ENCODE measurements around the gene SGTA. TPM values are rescaled to one million over a fixed set of nuclear protein-coding genes. Genes with fewer than 3 reads are reported as not detected.

The SGTA gene
- polyA plus RNA-seq, 4 donors, result 38.2 to 79.5 (median 69.7) TPM

DNA sequence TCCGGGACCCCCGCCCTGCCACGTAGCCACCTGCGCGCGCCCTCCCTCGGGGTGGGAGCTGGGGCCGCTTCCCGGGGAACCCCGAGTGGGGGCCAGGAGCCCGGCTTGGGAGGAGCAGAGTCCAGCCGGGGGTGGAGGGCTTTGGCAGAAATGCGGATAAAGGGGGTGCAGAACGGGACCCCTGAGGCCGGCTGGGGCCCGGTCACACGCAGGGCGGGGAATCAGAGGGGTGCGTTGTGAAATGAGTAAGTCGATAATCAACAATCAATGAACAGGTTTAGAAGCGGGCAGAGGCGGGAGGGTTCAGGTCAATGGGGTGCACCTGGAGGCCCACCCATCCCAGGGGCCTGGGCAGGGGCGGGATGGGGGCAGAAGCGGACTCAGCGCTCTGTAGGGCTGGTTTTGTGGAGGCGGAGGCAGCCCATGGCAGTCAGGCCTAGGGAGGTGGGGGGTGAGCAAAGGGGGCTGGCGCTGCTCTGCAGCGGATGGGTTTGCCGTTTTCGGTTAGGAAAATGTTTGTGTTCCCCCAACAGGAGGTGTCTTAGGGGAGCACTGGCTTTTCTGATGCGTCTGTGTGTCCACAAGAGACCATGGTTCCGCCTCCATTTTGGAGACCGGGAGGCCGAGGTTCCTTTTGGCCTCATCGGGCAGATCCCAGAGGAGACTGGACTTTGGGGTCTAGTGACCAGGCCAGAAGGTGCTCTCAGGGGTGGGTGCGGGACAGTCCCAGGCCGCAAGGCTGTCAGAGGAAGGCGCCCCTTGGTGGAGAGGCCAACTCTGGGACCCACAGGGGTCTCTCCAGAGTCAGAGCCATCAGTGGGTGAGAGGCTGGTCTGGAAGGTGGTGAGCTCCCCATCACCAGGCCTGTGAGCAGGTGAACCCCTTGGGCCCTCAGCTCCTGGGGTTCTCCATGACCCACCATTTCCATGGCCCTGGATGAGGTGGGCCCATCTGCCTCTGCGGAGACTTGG, 61.2 kb downstream of the SGTA start:
- peak overlapping the region; percentile 17 to 26 (median 19) for H3K4me3 ChIP-seq (ENCODE audit: low read depth in 1 of 3, low read length in 3 of 3)
- WGBS, 3 donors, result 23 to 36% (median 27%) methylated on average over 29 to 39 of the region's 39 CpGs

GRCh38 chr19:2720777-2721569, 62.1 kb downstream of the SGTA start, which contains the start of gene DIRAS1:
Gene DIRAS1 (minus strand): TSS chr19:2721372. CDS start chr19:2717806, 3,566 bp downstream.
- no peak for FAIRE-seq
- DNase-seq, result no peak
- Histone ChIP-seq H3K4me3 (ENCODE audit: low read depth in 1 of 3, low read length in 3 of 3) (peak within 1 kb of the TSS; percentile 17 to 26 (median 19)), H3K36me3 (ENCODE audit: control insufficient read depth in 3 of 3, insufficient read depth in 2 of 3, low read depth in 1 of 3, low read length in 3 of 3) (no peaks in the 10 kb centered on the region), H3K27me3 (ENCODE audit: control insufficient read depth in 3 of 3, insufficient read depth in 3 of 3, low read length in 3 of 3) (peaks cover 5 to 49% (median 14%) of the 10 kb centered on the region in 3 donors), H3K27ac (ENCODE audit: low read depth in 1 of 3, low read length in 2 of 3) (no peak within 1 kb of the TSS), H3K9me3 (ENCODE audit: control insufficient read depth in 2 of 2, insufficient read depth in 1 of 2, low read depth in 1 of 2, low read length in 1 of 2) (peaks cover 0 to 4% of the 10 kb centered on the region in 2 donors), H3K4me1 (ENCODE audit: control insufficient read depth in 3 of 3, insufficient read depth in 2 of 3, low read depth in 1 of 3, low read length in 2 of 3) (no peaks in the 10 kb centered on the region)
- WGBS, 3 donors, result 2 to 7% (median 4%) methylated on average over 15 to 100 of the region's 100 CpGs

More for the DNA sequence above, 61.2 kb downstream of the SGTA start:
- no peak for DNase-seq
- no peaks in the 10 kb centered on the region for H3K36me3 ChIP-seq (ENCODE audit: control insufficient read depth in 3 of 3, insufficient read depth in 2 of 3, low read depth in 1 of 3, low read length in 3 of 3)
- no peak overlapping the region for H3K27ac ChIP-seq (ENCODE audit: low read depth in 1 of 3, low read length in 2 of 3)
- H3K27me3 ChIP-seq (ENCODE audit: control insufficient read depth in 3 of 3, insufficient read depth in 3 of 3, low read length in 3 of 3), result peaks cover 6 to 58% (median 14%) of the 10 kb centered on the region in 3 donors
- no peak for FAIRE-seq
- no peaks in the 10 kb centered on the region for H3K4me1 ChIP-seq (ENCODE audit: control insufficient read depth in 3 of 3, insufficient read depth in 2 of 3, low read depth in 1 of 3, low read length in 2 of 3)
- no peaks in the 10 kb centered on the region for H3K9me3 ChIP-seq (ENCODE audit: control insufficient read depth in 2 of 2, insufficient read depth in 1 of 2, low read depth in 1 of 2, low read length in 1 of 2)

- peaks cover 0 to 12% of the 10 kb centered on the region in 2 donors for H3K9me3 ChIP-seq (ENCODE audit: control insufficient read depth in 2 of 2, insufficient read depth in 1 of 2, low read depth in 1 of 2, low read length in 1 of 2)
- no peak overlapping the region for H3K4me3 ChIP-seq (ENCODE audit: low read depth in 1 of 3, low read length in 3 of 3)
- 4 to 11% (median 7%) methylated on average over 29 to 37 of the region's 37 CpGs for WGBS, 3 donors
Observed at GRCh38 chr19:2719920-2720776, 62.9 kb downstream of the SGTA start.

GRCh38 chr19:2719232-2719735, 63.8 kb downstream of the SGTA start:
- Histone ChIP-seq H3K27ac (ENCODE audit: low read depth in 1 of 3, low read length in 2 of 3) (no peak overlapping the region), H3K4me3 (ENCODE audit: low read depth in 1 of 3, low read length in 3 of 3) (no peak overlapping the region), H3K27me3 (ENCODE audit: control insufficient read depth in 3 of 3, insufficient read depth in 3 of 3, low read length in 3 of 3) (peaks cover 8 to 51% (median 14%) of the 10 kb centered on the region in 3 donors), H3K4me1 (ENCODE audit: control insufficient read depth in 3 of 3, insufficient read depth in 2 of 3, low read depth in 1 of 3, low read length in 2 of 3) (no peaks in the 10 kb centered on the region), H3K36me3 (ENCODE audit: control insufficient read depth in 3 of 3, insufficient read depth in 2 of 3, low read depth in 1 of 3, low read length in 3 of 3) (no peaks in the 10 kb centered on the region), H3K9me3 (ENCODE audit: control insufficient read depth in 2 of 2, insufficient read depth in 1 of 2, low read depth in 1 of 2, low read length in 1 of 2) (peaks cover 0 to 17% of the 10 kb centered on the region in 2 donors)
- DNase-seq (no peak), FAIRE-seq (no peak)
- 17 to 36% (median 32%) methylated on average over 7 of the region's 7 CpGs for WGBS, 3 donors

More at GRCh38 chr19:2719920-2720776, 62.9 kb downstream of the SGTA start:
- FAIRE-seq (no peak), DNase-seq (no peak)
- H3K27me3 ChIP-seq (ENCODE audit: control insufficient read depth in 3 of 3, insufficient read depth in 3 of 3, low read length in 3 of 3), result peaks cover 8 to 51% (median 14%) of the 10 kb centered on the region in 3 donors
- H3K27ac ChIP-seq (ENCODE audit: low read depth in 1 of 3, low read length in 2 of 3), result no peak overlapping the region
- no peaks in the 10 kb centered on the region for H3K36me3 ChIP-seq (ENCODE audit: control insufficient read depth in 3 of 3, insufficient read depth in 2 of 3, low read depth in 1 of 3, low read length in 3 of 3)
- no peaks in the 10 kb centered on the region for H3K4me1 ChIP-seq (ENCODE audit: control insufficient read depth in 3 of 3, insufficient read depth in 2 of 3, low read depth in 1 of 3, low read length in 2 of 3)

- Histone ChIP-seq H3K4me1 (ENCODE audit: control insufficient read depth in 3 of 3, insufficient read depth in 2 of 3, low read depth in 1 of 3, low read length in 2 of 3) (no peaks in the 10 kb centered on the region), H3K27me3 (ENCODE audit: control insufficient read depth in 3 of 3, insufficient read depth in 3 of 3, low read length in 3 of 3) (peaks cover 8 to 40% (median 9%) of the 10 kb centered on the region in 3 donors), H3K9me3 (ENCODE audit: control insufficient read depth in 2 of 2, insufficient read depth in 1 of 2, low read depth in 1 of 2, low read length in 1 of 2) (peaks cover 0 to 17% of the 10 kb centered on the region in 2 donors), H3K36me3 (ENCODE audit: control insufficient read depth in 3 of 3, insufficient read depth in 2 of 3, low read depth in 1 of 3, low read length in 3 of 3) (no peaks in the 10 kb centered on the region), H3K27ac (ENCODE audit: low read depth in 1 of 3, low read length in 2 of 3) (no peak overlapping the region), H3K4me3 (ENCODE audit: low read depth in 1 of 3, low read length in 3 of 3) (no peak overlapping the region)
- no peak for DNase-seq
- 84 to 86% (median 86%) methylated on average over 46 to 52 of the region's 52 CpGs for WGBS, 3 donors
- FAIRE-seq, result no peak
Observed at GRCh38 chr19:2717638-2718541, 65.2 kb downstream of the SGTA start.

GRCh38 chr19:2716722-2717637, 66.1 kb downstream of the SGTA start:
- Histone ChIP-seq H3K4me3 (ENCODE audit: low read depth in 1 of 3, low read length in 3 of 3) (no peak overlapping the region), H3K9me3 (ENCODE audit: control insufficient read depth in 2 of 2, insufficient read depth in 1 of 2, low read depth in 1 of 2, low read length in 1 of 2) (peaks cover 0 to 17% of the 10 kb centered on the region in 2 donors), H3K27ac (ENCODE audit: low read depth in 1 of 3, low read length in 2 of 3) (no peak overlapping the region), H3K4me1 (ENCODE audit: control insufficient read depth in 3 of 3, insufficient read depth in 2 of 3, low read depth in 1 of 3, low read length in 2 of 3) (no peaks in the 10 kb centered on the region), H3K36me3 (ENCODE audit: control insufficient read depth in 3 of 3, insufficient read depth in 2 of 3, low read depth in 1 of 3, low read length in 3 of 3) (no peaks in the 10 kb centered on the region), H3K27me3 (ENCODE audit: control insufficient read depth in 3 of 3, insufficient read depth in 3 of 3, low read length in 3 of 3) (peaks cover under 1 to 34% (median 3%) of the 10 kb centered on the region in 3 donors)
- 88 to 91% (median 89%) methylated on average over 41 to 51 of the region's 51 CpGs for WGBS, 3 donors
- FAIRE-seq (no peak), DNase-seq (no peak)
